GM21825 (cell line): ENCODE data around the gene IMMP2L.

ENCODE experiments used
- ATAC-seq: cut with Tn5 transposase; IDR thresholded peaks from one replicate; pipeline ENCODE4 v1.9.1; 2021; ENCODE audit warnings: mild to moderate bottlenecking, moderate library complexity; ENCODE audit not compliant: unreplicated experiment

Gene IMMP2L

DNA sequence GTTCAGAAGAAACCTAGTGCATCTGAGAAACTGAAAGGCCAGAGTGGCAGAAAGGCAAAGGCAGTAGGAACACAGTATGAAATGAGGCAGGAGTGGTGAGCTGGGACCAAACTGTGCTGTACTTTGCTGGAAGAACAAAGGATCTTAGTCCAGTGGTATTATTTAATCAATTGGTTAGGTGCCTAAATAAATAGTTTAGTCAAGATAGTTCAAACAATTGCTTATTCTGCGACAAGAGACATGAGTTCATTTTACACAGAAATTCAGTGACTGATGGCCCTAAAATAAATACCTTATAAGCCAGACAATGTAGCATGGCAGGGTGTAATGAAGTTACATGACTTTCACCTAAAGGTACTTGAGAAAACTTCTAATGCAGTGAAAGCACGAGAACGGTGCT is 653.2 kb downstream of the IMMP2L start:
- no peak for ATAC-seq

- no peak for ATAC-seq
Measured at GRCh38 chr7:110905773-110906566, 656.3 kb downstream of the IMMP2L start.

DNA sequence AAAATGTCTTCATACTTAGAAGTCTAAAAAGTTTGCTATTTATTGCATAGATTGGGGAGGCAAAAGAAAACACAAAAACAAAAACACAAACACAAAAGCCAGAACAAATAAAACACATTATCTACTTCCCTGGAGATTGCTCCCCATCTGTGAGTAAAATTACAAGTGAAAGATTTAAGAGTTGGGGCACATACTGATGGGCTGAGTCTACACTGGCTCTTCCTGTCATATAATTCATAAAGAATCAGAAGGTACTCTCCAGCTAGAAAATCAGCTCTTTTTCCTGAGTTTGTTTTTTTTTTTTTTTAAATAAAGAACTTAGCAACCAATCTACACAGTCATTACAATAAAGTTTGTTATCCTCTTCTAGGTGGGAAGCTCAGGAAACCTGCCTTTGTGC is 663.8 kb downstream of the IMMP2L start:
- no peak for ATAC-seq

- no peak for ATAC-seq
Measured at GRCh38 chr7:110897538-110897937, 664.8 kb downstream of the IMMP2L start.

GRCh38 chr7:110894111-110894510 is 668.2 kb downstream of the IMMP2L start:
- ATAC-seq, result no peak

- no peak for ATAC-seq
Measured at GRCh38 chr7:110891197-110891596, 671.1 kb downstream of the IMMP2L start.

GRCh38 chr7:110890101-110890500 is 672.2 kb downstream of the IMMP2L start:
- ATAC-seq, result no peak

GRCh38 chr7:110889335-110889734 is 673.0 kb downstream of the IMMP2L start:
- ATAC-seq, result no peak

DNA sequence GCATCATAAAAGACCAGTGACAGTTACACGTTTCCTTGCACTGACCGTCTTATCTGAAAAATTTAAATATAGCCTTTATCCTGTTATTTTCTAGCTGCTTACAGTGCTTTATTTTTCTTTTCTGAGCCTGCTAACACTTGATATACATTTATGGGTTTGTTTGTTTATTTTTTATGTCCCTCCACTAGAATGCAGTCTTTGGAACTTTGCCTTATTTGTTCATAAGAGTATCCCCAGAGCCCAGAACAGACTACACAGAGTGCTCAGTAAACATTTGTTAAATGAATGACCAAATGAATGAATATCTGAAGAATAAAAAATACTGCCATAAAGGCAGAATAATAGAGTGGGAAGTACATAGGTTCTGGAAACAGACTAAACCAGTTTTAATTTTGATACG is 673.7 kb downstream of the IMMP2L start:
- ATAC-seq, result no peak

DNA sequence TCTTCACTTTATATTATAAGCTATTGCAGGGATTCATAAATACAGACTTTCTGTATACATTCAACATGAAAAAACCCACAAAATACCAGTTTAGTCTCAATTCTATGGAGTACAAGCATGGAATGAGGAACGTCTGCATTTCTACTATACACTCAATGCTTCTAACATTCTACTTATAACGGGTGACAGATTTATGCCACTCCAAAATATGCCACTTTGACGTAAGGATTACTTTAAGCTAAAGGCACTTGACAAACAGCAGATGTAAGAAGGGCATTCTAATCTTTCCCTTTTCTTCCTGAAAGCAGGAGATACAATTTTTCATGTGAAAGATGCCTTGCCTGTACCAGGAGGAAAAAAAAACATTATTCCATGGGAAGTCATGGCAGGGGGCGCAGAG is 676.8 kb downstream of the IMMP2L start:
- no peak for ATAC-seq

DNA sequence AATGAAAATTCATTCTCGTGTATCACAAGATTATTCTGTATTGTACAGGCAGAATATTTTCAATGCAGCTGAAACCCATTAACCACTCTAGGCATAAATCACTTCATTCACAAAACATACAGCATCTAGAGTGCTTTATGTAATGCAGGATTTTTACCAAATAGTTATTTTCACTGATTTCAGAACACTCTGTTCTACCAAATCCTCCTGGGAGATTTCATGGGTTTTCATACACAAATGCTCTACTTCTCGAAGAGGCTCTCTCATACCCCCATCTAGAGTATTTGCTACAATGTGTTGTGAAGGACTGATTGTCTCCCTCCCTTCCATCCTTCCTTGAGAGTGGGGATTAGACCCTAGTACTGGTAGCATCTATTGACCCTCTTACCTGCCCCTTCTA is 680.6 kb downstream of the IMMP2L start:
- no peak for ATAC-seq

DNA sequence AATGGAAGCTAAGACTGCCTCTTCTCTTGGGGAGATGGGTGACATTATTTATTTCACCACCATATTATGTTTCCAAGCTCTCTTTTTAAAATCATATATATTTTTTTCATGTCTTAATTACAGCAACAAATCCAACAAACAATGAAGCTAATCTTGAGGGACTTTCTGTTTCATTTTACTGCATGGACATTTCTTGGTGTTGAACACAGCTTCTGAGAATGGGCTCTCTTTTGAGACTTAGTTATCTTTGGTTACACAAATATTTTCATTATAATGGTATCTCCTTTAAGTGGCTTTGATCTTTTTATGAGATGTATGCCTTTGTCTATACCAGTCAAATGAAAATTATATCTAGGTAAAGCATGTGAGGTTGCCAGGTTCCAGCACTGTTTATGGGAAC is 681.3 kb downstream of the IMMP2L start:
- no peak for ATAC-seq

- ATAC-seq, result no peak
Measured at GRCh38 chr7:110877016-110877415, 685.3 kb downstream of the IMMP2L start.

DNA sequence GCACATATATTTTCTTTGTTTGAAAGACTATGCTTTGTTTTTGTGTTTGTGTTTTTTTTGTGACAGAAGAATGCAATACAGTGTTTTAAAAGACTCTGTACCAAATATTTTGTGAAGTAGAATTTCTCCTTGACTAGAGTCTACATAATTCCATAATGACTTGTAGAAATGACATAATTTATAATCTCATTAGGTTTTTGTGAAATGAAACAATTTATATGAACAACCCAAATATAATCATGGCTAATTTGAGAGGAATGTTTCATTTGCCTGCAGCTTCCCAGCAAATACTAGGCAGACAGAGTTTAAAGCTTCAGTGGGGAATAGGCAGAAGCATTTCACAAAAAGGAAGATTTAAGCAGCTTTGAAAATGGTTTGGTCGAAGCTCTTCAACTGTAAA is 686.9 kb downstream of the IMMP2L start:
- ATAC-seq, result no peak

- ATAC-seq, result no peak
Measured at GRCh38 chr7:110871856-110872255, 690.4 kb downstream of the IMMP2L start.

DNA sequence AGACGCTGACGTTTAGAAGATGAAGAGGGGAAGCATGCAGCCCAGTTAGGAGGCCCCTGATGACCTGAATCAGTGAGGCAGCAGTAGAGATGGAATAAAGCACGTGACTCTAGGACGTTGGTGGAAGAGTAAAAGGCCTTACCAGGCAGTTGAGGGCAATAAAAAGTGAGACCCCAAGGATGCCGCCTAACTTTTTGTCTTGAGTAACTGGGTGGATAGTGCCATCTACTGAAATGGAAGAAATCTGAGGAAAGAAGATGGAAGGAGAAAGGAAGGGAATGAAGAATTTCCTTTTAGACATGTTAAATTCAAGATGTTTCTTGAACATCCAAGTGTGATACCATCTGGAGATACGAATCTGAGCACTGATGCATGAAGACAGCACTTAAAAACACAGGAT is 691.4 kb downstream of the IMMP2L start:
- no peak for ATAC-seq

DNA sequence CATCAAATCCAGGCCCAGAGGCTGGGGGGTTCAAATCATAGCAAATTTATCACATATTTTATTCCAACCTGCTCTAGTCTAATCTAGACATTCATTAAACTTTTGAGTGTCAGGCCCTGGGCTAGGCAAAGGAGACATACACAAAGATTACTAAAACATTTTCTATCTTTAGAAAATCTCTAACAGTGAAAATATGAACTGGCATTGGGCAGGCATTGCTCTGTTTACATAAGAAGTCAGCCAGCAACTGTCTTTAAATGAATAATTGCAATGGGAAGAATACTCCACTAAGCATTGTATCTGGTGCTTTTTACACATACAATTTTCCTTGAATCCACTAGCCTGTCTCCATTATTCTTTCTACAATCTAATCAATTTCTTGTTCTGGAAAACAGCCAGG is 693.8 kb downstream of the IMMP2L start:
- no peak for ATAC-seq

DNA sequence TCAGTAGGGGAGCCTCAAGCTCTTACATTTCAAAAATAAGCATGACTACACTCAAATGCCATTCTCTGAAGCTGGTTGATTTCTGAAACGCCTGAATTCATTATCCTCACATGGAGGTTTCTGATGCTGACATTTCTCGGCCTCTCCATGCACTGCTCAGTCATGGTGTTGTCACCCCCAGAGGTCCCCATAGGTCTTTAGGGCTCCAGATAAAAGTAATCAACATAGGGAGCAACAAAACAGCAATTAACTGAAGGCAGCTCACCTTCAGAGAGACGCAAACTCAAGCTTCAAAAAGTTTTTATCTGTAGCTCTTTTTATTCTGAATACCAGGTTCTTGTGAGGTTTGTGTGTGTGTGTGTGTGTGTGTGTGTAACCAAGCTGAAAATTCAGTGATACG is 694.5 kb downstream of the IMMP2L start:
- no peak for ATAC-seq

- no peak for ATAC-seq
Measured at GRCh38 chr7:110863258-110863657, 699.0 kb downstream of the IMMP2L start.

- no peak for ATAC-seq
Measured at GRCh38 chr7:110861163-110861562, 701.1 kb downstream of the IMMP2L start.

GRCh38 chr7:110857106-110857505 is 705.2 kb downstream of the IMMP2L start:
- ATAC-seq, result no peak

DNA sequence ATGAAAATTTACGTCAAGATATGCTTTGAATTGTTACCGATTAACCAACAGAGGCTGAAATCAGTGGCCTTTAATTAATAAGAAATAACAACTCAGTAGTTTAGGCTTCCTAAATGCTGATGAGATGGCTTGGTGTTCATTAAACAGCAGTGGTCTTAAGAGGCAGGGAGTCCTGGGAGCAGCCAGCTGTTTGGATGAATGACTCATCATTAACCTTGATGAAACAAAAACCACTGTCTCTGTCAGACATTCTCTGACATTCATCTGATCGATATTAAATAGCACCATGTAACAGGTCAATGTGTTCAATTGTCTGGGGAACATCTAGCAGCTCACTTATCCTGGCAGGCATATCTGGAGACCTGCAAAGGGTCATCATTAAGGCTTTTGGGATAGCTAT is 705.6 kb downstream of the IMMP2L start:
- no peak for ATAC-seq

DNA sequence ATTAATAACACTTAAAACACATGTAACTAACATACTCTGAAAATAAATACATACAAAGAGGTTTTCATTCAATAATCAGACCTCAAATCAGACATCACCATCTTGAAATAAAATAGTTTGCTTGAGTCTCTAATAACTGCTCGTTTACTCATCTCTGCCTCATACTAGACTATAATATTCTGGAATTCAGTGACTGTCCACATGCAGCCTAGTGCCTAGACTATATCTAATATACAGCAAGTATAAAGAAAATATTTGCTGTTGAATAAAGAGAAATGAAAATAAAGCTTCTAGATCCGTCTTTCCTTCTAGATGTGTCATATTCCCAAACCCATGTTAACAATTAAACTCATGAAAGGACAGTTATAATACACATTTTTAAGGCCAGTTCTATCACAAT is 707.6 kb downstream of the IMMP2L start:
- ATAC-seq, result no peak
